MM.1S (cell line): ENCODE data around the gene RASSF3.

Experiments used
- EZH2 ChIP-seq: fragments of 300-600 bp; sonication (generic); optimal IDR thresholded peaks from 2 replicates; pipeline ENCODE3; 2017; ENCODE audit warnings: low read depth, mild to moderate bottlenecking, antibody characterized with exemption, low read length, mixed read lengths
- TF ChIP-seq, protein P1 (sequence below): fragments of 300-600 bp; sonication (generic); IDR thresholded peaks from 2 replicates; pipeline ENCODE4 v1.5.1; 2016; ENCODE audit warnings: antibody characterized with exemption, low read length, mixed read lengths

DNA sequence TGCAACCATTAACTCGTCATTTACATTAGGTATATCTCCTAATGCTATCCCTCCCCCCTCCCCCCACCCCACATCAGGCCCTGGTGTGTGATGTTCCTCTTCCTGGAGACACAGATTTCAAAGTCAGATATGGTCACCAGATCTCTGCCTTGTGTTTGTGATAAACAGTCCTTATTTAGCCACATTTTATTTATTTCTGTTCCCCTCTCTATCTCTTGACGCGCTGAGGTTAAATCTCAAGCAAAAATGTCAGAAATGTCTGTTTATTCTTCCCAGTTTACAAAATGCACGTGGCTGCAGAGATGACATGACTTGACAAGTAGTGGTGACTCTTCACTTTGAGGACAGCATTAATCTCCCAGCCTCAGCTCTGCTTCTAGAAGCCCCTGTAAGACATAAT, 11.5 kb upstream of the RASSF3 start:
- TF ChIP-seq, protein P1, sequence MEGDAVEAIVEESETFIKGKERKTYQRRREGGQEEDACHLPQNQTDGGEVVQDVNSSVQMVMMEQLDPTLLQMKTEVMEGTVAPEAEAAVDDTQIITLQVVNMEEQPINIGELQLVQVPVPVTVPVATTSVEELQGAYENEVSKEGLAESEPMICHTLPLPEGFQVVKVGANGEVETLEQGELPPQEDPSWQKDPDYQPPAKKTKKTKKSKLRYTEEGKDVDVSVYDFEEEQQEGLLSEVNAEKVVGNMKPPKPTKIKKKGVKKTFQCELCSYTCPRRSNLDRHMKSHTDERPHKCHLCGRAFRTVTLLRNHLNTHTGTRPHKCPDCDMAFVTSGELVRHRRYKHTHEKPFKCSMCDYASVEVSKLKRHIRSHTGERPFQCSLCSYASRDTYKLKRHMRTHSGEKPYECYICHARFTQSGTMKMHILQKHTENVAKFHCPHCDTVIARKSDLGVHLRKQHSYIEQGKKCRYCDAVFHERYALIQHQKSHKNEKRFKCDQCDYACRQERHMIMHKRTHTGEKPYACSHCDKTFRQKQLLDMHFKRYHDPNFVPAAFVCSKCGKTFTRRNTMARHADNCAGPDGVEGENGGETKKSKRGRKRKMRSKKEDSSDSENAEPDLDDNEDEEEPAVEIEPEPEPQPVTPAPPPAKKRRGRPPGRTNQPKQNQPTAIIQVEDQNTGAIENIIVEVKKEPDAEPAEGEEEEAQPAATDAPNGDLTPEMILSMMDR, result no peak
- TF ChIP-seq EZH2, result no peak
